Ectodermal cell (in vitro differentiated cells): ENCODE results near the gene VWA7.
A peak's percentile ranks its signal among the peaks of the same experiment; 100 is the strongest.
"Not testable (repeated sequence)": the region's sequence is repeated elsewhere in the genome, so short reads cannot be mapped to it uniquely, and the experiment has no call there.

Experiments
- H3K27ac ChIP-seq: 2 replicates; pipeline ENCODE4 v1.7.0; 2013; ENCODE audit warnings: mild to moderate bottlenecking, low read depth, low read length; ENCODE audit not compliant: insufficient read depth, poor library complexity, severe bottlenecking
- H3K27me3 ChIP-seq: 2 replicates; pipeline ENCODE4 v1.7.0; 2013; ENCODE audit warnings: mild to moderate bottlenecking, low read length; ENCODE audit not compliant: insufficient read depth, control insufficient read depth, poor library complexity, severe bottlenecking
- H3K36me3 ChIP-seq: one replicate; pipeline ENCODE4 v1.7.0; 2013; ENCODE audit warnings: low read length; ENCODE audit not compliant: control insufficient read depth, insufficient read depth
- H3K4me1 ChIP-seq: one replicate; pipeline ENCODE4 v1.7.0; 2013; ENCODE audit warnings: low read length; ENCODE audit not compliant: control insufficient read depth, insufficient read depth
- H3K4me3 ChIP-seq: 2 replicates; pipeline ENCODE4 v1.7.0; 2013; ENCODE audit warnings: low read depth, low read length, control low read depth; ENCODE audit not compliant: insufficient read depth
- H3K9me3 ChIP-seq: 2 replicates; pipeline ENCODE4 v1.7.0; 2013; ENCODE audit warnings: mild to moderate bottlenecking, low read length, moderate library complexity; ENCODE audit not compliant: control insufficient read depth
- WGBS, 2 experiments: methylation state at CpG; one replicate each; pipeline ENCODE4 v1.1.7; 2013; ENCODE audit warnings: missing lambda C conversion rate in 2 of 2; 5-methylcytosine and 5-hydroxymethylcytosine counted together

Gene VWA7

GRCh38 chr6:31799781-31800180 lies 22.7 kb upstream of the VWA7 start:
- Histone ChIP-seq H3K27ac (no peak overlapping the region), H3K4me3 (no peak overlapping the region), H3K4me1 (no peaks in the 10 kb centered on the region), H3K27me3 (no peaks in the 10 kb centered on the region), H3K36me3 (peaks cover 11% of the 10 kb centered on the region), H3K9me3 (no peaks in the 10 kb centered on the region)
- 88 to 92% methylated on average over 12 of the region's 12 CpGs for WGBS, 2 experiments

- Histone ChIP-seq H3K36me3 (peaks cover 3% of the 10 kb centered on the region), H3K27ac (no peak overlapping the region), H3K27me3 (no peaks in the 10 kb centered on the region), H3K9me3 (no peaks in the 10 kb centered on the region), H3K4me1 (peaks cover 4% of the 10 kb centered on the region), H3K4me3 (no peak overlapping the region)
- whole genome bisulfite sequencing, 2 experiments, result 89 to 97% methylated on average over 5 of the region's 5 CpGs
These were observed 20.5 kb upstream of the VWA7 start for GRCh38 chr6:31797588-31797987.

GRCh38 chr6:31796993-31797385 lies 19.9 kb upstream of the VWA7 start:
- WGBS, 2 experiments, result 91% methylated on average over 2 of the region's 2 CpGs
- Histone ChIP-seq H3K4me1 (peaks cover 4% of the 10 kb centered on the region), H3K36me3 (peaks cover 1% of the 10 kb centered on the region), H3K27ac (no peak overlapping the region), H3K4me3 (no peak overlapping the region), H3K9me3 (no peaks in the 10 kb centered on the region), H3K27me3 (no peaks in the 10 kb centered on the region)

- peaks cover 4% of the 10 kb centered on the region for H3K4me1 ChIP-seq
- peak within 1 kb of the TSS; percentile 93 for H3K27ac ChIP-seq
- H3K4me3 ChIP-seq, result peak within 1 kb of the TSS; percentile 98
- 3 to 4% methylated on average over 75 of the region's 75 CpGs for WGBS, 2 experiments
- peaks cover 6% of the 10 kb centered on the region for H3K36me3 ChIP-seq
- H3K9me3 ChIP-seq, result no peaks in the 10 kb centered on the region
- no peaks in the 10 kb centered on the region for H3K27me3 ChIP-seq
These were observed 18.6 kb upstream of the VWA7 start, which contains the start of gene VARS1 for GRCh38 chr6:31795616-31796298. Gene VARS1 (minus strand): TSS chr6:31795752. CDS start chr6:31795217, 535 bp downstream.

- Histone ChIP-seq H3K4me3 (peak overlapping the region; percentile 98), H3K27me3 (no peaks in the 10 kb centered on the region), H3K9me3 (no peaks in the 10 kb centered on the region), H3K27ac (peak overlapping the region; percentile 93), H3K36me3 (peaks cover 8% of the 10 kb centered on the region), H3K4me1 (peaks cover 4% of the 10 kb centered on the region)
- WGBS, 2 experiments, result 0 to 1% methylated on average over 44 of the region's 44 CpGs
These were observed 17.9 kb upstream of the VWA7 start for GRCh38 chr6:31794866-31795615.

GRCh38 chr6:31794294-31794865 lies 17.3 kb upstream of the VWA7 start:
- Histone ChIP-seq H3K9me3 (no peaks in the 10 kb centered on the region), H3K4me3 (peak overlapping the region; percentile 98), H3K27ac (no peak overlapping the region), H3K27me3 (no peaks in the 10 kb centered on the region), H3K36me3 (peaks cover 12% of the 10 kb centered on the region), H3K4me1 (peaks cover 4% of the 10 kb centered on the region)
- WGBS, 2 experiments, result 13 to 14% methylated on average over 7 of the region's 7 CpGs

- H3K4me1 ChIP-seq, H3K9me3 ChIP-seq, H3K27ac ChIP-seq, H3K27me3 ChIP-seq: not testable (repeated sequence)
- H3K4me3 ChIP-seq, result peak overlapping the region; percentile 98
- 90 to 93% methylated on average over 6 of the region's 6 CpGs for WGBS, 2 experiments
- peaks cover 14% of the 10 kb centered on the region for H3K36me3 ChIP-seq
These were observed 16.8 kb upstream of the VWA7 start for GRCh38 chr6:31793927-31794245.

- 94% methylated on average over 12 of the region's 12 CpGs for WGBS, 2 experiments
- no peaks in the 10 kb centered on the region for H3K9me3 ChIP-seq
- peaks cover 14% of the 10 kb centered on the region for H3K36me3 ChIP-seq
- no peak overlapping the region for H3K4me3 ChIP-seq
- peaks cover 4% of the 10 kb centered on the region for H3K4me1 ChIP-seq
- H3K27ac ChIP-seq, result no peak overlapping the region
- H3K27me3 ChIP-seq, result no peaks in the 10 kb centered on the region
These were observed 15.6 kb upstream of the VWA7 start for GRCh38 chr6:31792761-31793171.

GRCh38 chr6:31792090-31792374 lies 14.9 kb upstream of the VWA7 start:
- H3K36me3 ChIP-seq, result peaks cover 14% of the 10 kb centered on the region
- no peak overlapping the region for H3K27ac ChIP-seq
- WGBS, 2 experiments, result 89 to 90% methylated on average over 3 of the region's 3 CpGs
- no peak overlapping the region for H3K4me3 ChIP-seq
- H3K27me3 ChIP-seq, result no peaks in the 10 kb centered on the region
- no peaks in the 10 kb centered on the region for H3K9me3 ChIP-seq
- H3K4me1 ChIP-seq, result peaks cover 4% of the 10 kb centered on the region

- H3K4me3 ChIP-seq, result no peak overlapping the region
- H3K4me1 ChIP-seq, result peaks cover 4% of the 10 kb centered on the region
- peaks cover 14% of the 10 kb centered on the region for H3K36me3 ChIP-seq
- H3K27me3 ChIP-seq, result no peaks in the 10 kb centered on the region
- no peaks in the 10 kb centered on the region for H3K9me3 ChIP-seq
- 76 to 82% methylated on average over 12 of the region's 12 CpGs for WGBS, 2 experiments
- no peak overlapping the region for H3K27ac ChIP-seq
These were observed 14.4 kb upstream of the VWA7 start for GRCh38 chr6:31791324-31792089.
